Dermis microvascular lymphatic vessel endothelial cell (primary cell): ENCODE results near the gene THOP1. TPM values are rescaled to one million over a fixed set of nuclear protein-coding genes. Genes with fewer than 3 reads are reported as not detected.
A peak's percentile ranks its signal among the peaks of the same experiment; 100 is the strongest.
"Not testable (repeated sequence)": the region's sequence is repeated elsewhere in the genome, so short reads cannot be mapped to it uniquely, and the experiment has no call there.

Experiments used
- DNase-seq, 2 donors: peaks; one replicate each; pipeline versions ENCODE4 v3.0.0 to v3.0.0-alpha.2; 2010; ENCODE audit warnings: low read depth in 2 of 2
- total RNA-seq: library from RNA; depleted of rRNA; stranded (reverse); fragments of >200 nt; gene quantifications from 2 replicates; pipeline ENCODE4 v1.2.1, GENCODE V29; 2014

The THOP1 gene
- total RNA-seq, 1 donor from 2014 or later, result 64.6 TPM

DNA sequence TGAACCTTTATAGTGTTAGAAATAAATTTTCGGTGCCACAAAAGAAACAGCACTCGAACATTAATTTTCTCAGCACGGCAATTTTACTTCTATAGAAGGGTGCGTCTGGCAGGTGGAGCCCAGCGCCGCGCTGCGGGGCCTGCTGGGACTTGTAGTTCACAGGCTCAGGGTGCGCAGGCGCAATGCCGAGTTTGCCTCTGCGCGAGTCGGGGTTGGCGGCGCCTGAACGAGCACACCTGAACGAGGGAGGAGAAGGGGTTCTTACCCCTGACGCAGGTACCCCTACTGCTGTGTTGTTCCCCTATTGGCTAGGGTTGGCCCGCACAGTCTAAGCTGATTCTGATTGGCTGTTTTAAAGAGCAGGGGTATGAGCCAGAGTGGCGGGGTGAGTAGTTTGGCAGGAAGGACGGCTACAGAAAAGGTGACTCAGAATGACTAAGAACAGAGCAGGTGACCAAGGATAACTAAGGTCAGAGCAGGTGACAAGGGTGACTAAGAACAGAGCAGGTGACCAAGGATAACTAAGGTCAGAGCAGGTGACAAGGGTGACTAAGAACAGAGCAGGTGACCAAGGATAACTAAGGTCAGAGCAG lies 32.0 kb downstream of the THOP1 start:
- DNase-seq, result not testable (repeated sequence)

DNA sequence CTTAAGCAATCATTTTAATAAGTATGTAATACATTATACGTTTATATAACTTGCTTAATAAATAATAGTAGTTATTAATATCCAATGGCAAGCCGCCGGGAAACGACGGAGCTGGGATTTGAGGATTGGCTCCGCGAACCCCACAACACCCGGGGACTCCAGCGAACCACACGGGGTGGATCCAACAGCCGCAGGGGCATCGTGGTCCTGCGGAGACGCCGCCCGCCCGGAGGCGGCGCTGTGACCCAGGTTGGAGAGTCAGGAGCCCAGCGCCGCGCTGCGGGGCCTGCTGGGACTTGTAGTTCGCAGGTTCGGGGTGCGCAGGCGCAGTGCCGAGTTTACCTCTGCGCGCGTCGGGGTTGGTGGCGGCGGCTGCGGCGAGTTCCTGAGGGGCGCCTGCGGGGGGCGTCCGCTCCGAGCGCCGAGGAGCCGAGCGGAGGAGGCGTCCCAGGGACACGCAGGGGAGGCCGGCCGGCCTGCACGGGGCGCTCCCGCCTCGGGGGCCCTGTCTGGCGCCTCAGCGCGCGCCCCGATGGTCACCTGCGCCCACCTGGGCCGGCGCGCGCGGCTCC lies 34.3 kb downstream of the THOP1 start, which contains the start of gene ZNF554:
Gene ZNF554 (plus strand): TSS at position 329 of the 572 bp plus-strand sequence. CDS start 204 bp downstream, at position 533.
- peak; percentile 92 to 97 for DNase-seq

DNA sequence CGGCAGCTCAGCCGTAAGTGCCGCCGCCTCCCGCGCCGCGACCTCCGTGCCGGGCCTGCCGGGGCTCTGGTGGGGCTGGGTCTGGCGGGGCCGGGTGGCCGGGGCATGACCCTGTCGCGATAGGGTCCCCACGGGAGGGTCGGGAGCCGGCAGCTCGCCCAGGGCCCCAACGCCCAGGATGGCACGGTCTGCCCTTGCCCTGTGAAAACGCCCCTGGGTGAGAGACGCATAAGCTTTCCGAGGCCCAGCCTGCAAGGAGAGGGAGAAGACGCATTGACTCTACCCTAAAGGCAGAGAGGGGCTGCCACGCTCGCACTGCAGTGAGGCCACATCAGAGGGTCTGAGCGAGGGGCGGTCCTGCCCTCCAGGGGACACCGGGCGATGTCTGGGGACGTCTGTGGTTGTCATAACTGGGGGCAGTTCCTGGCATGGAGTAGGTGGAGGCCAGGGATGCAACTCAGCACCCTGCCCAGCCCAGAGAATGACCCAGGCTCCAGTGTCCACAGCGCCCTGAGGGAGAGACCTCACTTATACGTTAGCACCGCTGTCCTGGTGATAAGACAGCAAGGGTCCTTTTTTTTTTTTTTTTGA lies 34.9 kb downstream of the THOP1 start:
- no peak for DNase-seq

GRCh38 chr19:2822846-2823245 lies 37.5 kb downstream of the THOP1 start:
- no peak for DNase-seq

DNA sequence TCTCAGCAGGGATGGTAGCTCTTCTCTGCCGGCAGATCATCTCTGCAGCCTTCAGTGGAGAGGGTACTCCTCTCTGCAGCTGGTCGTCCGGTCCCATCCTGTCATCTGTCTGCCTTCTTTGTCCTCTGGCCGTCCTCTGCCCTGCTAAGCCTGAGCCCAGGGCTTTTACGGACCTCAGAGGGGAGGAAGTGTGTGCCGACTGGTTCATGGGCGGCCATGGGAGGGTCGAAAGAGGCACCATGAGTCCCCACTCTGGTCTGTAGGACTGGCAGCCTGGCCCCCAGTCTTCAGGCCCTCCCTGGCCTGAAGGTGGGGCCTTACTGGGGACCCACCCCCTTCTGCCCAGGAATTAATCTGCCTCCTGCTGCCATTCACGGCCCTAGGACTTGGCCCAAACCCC lies 38.3 kb downstream of the THOP1 start:
- DNase-seq, result no peak

DNA sequence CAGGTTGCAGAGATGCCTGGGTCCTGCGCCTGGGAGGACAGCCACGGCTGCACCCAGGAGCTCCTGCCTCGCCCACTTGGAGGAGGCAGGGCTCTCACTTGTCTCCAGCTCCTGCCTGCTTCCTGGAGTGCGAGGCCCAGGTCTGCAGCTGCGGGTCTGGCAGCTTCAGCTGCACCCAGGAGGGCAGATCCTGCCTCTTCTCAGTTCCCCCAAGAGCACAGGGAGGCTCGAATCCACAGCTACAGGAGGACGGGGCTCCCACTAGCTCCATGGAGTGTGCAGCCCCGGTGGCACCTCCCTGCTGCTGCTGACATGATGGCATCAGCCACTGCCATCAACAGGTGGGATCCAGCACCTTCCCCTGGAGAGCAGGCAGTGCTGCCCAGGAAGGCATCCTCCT lies 38.8 kb downstream of the THOP1 start:
- DNase-seq, result no peak

DNA sequence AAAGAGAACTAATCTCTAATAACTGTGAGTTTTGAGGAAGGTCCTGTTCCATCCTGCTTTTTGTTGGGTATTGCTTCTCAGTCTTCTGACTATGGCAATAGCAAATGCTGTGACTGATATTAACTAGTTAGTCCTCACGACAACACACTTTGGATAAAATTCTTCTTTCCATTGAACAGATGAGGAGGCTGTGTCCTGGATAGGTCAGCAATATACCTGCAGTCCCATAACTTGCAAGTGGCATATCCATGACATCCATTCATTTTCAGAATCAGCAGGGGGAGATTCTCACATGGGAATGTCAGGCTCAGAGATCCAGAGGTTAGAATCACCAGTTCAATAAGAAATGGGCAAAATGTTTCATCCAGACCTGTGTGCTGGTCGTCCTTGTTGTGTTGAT lies 41.7 kb downstream of the THOP1 start:
- DNase-seq, result no peak

- no peak for DNase-seq
These were observed 42.7 kb downstream of the THOP1 start for GRCh38 chr19:2827840-2828489.

DNA sequence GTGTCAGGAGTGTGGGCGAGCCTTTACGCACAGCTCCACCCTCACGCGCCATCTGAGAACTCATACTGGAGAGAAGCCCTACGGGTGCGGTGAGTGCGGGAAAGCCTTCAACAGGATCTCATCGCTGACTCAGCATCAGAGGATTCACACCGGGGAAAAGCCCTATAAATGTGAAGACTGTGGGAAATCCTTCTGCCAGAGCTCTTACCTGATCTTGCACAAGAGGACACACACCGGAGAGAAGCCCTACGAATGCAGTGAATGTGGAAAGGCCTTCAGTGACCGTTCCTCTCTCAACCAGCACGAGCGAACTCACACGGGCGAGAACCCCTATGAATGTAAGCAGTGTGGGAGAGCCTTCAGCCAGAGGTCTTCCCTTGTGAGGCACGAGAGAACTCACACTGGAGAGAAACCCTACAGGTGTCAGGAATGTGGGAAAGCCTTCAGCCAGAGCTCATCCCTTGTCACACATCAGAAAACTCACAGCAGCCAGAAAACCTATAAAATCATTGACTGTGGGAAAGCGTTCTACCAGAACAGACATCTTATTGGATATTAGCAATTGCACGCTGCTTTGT lies 49.1 kb downstream of the THOP1 start:
- no peak for DNase-seq

GRCh38 chr19:2837430-2837829 lies 52.1 kb downstream of the THOP1 start:
- no peak for DNase-seq

GRCh38 chr19:2840794-2841791 lies 55.8 kb downstream of the THOP1 start, which contains the start of gene ZNF555:
Gene ZNF555, plus strand, starts transcription at chr19:2841475. Its CDS starts 98 bp downstream, at chr19:2841573.
- peak; percentile 99 to 100 for DNase-seq

GRCh38 chr19:2841855-2842574 lies 56.7 kb downstream of the THOP1 start:
- no peak for DNase-seq

DNA sequence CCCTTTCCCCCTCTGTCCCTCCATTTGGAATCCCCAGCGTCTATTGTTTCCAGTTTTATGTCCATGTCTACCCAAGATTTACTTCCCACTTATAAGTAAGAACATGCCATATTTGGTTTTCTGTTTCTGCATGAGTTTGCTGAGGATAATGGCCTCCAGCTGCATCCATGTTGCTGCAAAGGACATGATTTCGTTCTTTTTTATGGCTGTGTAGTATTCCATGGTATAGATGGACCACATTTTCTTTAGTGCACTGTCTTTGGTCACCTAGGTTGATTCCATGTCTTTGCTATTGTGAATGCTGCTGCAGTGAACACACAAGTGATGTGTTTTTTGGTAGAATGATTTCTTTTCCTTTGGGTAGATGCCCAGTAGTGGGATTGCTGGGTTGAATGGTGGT lies 59.8 kb downstream of the THOP1 start:
- DNase-seq, result no peak

DNA sequence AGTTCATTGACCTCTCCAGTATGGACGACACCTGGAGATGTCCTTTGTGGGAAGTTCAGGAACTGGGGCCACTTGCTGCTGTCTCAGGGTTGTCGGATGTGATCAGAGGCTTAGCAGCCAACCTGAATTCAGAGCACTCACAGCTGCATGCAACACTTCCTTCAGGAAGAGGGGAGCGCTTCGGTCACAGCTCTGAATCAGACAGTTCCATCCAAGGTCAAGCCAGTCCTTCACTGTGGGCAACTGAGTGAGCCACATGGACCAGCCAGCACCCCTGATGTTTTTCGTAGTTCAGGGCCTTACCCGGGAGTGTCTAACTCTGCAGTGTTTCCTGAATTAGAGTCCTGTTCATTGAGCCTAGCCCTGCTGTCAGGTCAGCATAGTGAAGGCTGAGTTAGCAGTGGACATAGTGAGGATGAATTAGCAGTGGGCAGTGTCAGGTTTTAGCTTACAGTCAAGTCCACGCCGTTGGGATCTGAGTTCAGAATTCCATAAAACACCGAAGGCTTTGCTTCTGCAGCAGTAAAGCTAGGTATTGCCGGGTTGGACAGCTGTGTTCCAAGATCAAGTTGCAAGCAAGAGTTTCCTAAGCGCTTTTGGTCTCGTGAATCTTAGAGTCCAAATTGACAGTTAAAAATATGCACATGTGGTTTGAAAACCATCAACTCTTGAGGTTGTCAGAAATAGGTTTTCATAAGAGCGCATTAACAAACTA lies 61.0 kb downstream of the THOP1 start:
- no peak for DNase-seq

- no peak for DNase-seq
These were observed 62.2 kb downstream of the THOP1 start for GRCh38 chr19:2847507-2847906.

GRCh38 chr19:2848616-2849015 lies 63.3 kb downstream of the THOP1 start:
- DNase-seq, result no peak

GRCh38 chr19:2850256-2850925 lies 65.1 kb downstream of the THOP1 start:
- peak in 1 of 2 donors; percentile 18 for DNase-seq

- DNase-seq, result no peak
These were observed 67.3 kb downstream of the THOP1 start for GRCh38 chr19:2852598-2852997.

GRCh38 chr19:2853015-2853606 lies 67.8 kb downstream of the THOP1 start:
- DNase-seq, result no peak
